K562 (cell line): ENCODE measurements around the gene ZNF585A. TPM values are rescaled to one million over a fixed set of nuclear protein-coding genes. Genes with fewer than 3 reads are reported as not detected.
"Not testable (repeated sequence)": the region's sequence is repeated elsewhere in the genome, so short reads cannot be mapped to it uniquely, and the experiment has no call there.

ENCODE experiments used
- ATAC-seq: fragments of 200-7000 bp; cut with Tn5 transposase; 3 replicates; pipeline ENCODE4 v1.9.1; 2020; ENCODE audit warnings: moderate library complexity
- BruUV-seq: library from RNA; stranded (reverse); fragments of 400-500 nt; replicated peaks from 2 replicates; lab custom pipeline; 2021; lab: Mats Ljungman, UMichigan
- CTCF ChIA-PET: fragments of 300-600 bp; formaldehyde crosslinking; extraction: SDS; loops from one replicate; lab custom pipeline; 2021; ENCODE audit warnings: low intra/inter-chr PET ratio; lab: Yijun Ruan, JAX
- POLR2A ChIA-PET: fragments of 300-600, 350-650 bp; sonication (Branson Sonifier 250); formaldehyde crosslinking; extraction: SDS; loops from one replicate; lab custom pipeline; 2021; ENCODE audit warnings: antibody characterized with exemption, inconsistent platforms; lab: Yijun Ruan, JAX
- DNase-seq, 4 experiments: peaks; one replicate each; pipeline versions ENCODE4 v3.0.0 to v3.0.0-alpha.2; 2011 to 2018; ENCODE audit warnings: low spot score in 3 of 4, mixed read lengths in 3 of 4; ENCODE audit errors: extremely low read depth in 1 of 4
- FAIRE-seq: peaks from 2 replicates; lab custom pipeline; 2011; peaks lifted over from hg19 to GRCh38; lab: Jason Lieb, UNC
- H2AFZ ChIP-seq: 2 replicates; pipeline ENCODE4 v1.6.0; 2011; ENCODE audit warnings: low read depth, low read length, control low read depth, inconsistent platforms
- H3K27ac ChIP-seq: fragments of 200-600 bp; 3 replicates; pipeline ENCODE4 v1.8.0; 2011; ENCODE audit warnings: low read depth, mild to moderate bottlenecking, control low read depth, inconsistent platforms, low read length, moderate library complexity, mixed read lengths; ENCODE audit errors: extremely low read depth
- H3K27me3 ChIP-seq, 2 experiments: fragments of 300-600 bp in 1 of 2; 2 replicates in 1 of 2; 3 replicates in 1 of 2; pipeline versions ENCODE4 v1.6.0 to v1.8.0; 2011; ENCODE audit warnings: inconsistent platforms in 2 of 2, low read length in 2 of 2, mild to moderate bottlenecking in 1 of 2, mixed read lengths in 1 of 2, moderate library complexity in 1 of 2; ENCODE audit not compliant: control insufficient read depth in 2 of 2, insufficient read depth in 2 of 2
- H3K36me3 ChIP-seq: fragments of 300-600 bp; 3 replicates; pipeline ENCODE4 v1.8.0; 2011; ENCODE audit warnings: mild to moderate bottlenecking, low read length, inconsistent platforms; ENCODE audit not compliant: control insufficient read depth, insufficient read depth
- H3K4me1 ChIP-seq, 2 experiments: fragments of 200-600 bp in 1 of 2; replicated peaks in 1 of 2; 2 replicates in 1 of 2; 3 replicates in 1 of 2; pipeline versions ENCODE4 v1.5.1 to v1.8.0; 2011; ENCODE audit warnings: inconsistent platforms in 2 of 2, low read length in 2 of 2, mild to moderate bottlenecking in 1 of 2, mixed read lengths in 1 of 2, moderate library complexity in 1 of 2; ENCODE audit not compliant: control insufficient read depth in 2 of 2, insufficient read depth in 2 of 2
- H3K4me2 ChIP-seq: 2 replicates; pipeline ENCODE4 v1.6.1; 2011; ENCODE audit warnings: low read length, control low read depth, inconsistent platforms, mixed read lengths; ENCODE audit not compliant: insufficient read depth
- H3K4me3 ChIP-seq: fragments of 200-600 bp; sonication (generic), shearing (Covaris generic); 2 replicates; pipeline ENCODE4 v1.5.1; 2016; ENCODE audit warnings: control low read depth, inconsistent platforms
- H3K79me2 ChIP-seq: fragments of 200-600 bp; 3 replicates; pipeline ENCODE4 v1.8.0; 2011; ENCODE audit warnings: low read length, inconsistent platforms; ENCODE audit not compliant: control insufficient read depth, insufficient read depth
- H3K9ac ChIP-seq, 2 experiments: 2 replicates each; pipeline versions ENCODE4 v1.6.0 to v1.6.1; 2011; ENCODE audit warnings: low read depth in 2 of 2, low read length in 2 of 2, control low read depth in 1 of 2, inconsistent platforms in 1 of 2, mild to moderate bottlenecking in 1 of 2, mixed read lengths in 1 of 2; ENCODE audit not compliant: insufficient read depth in 1 of 2
- H3K9me1 ChIP-seq: one replicate; pipeline ENCODE4 v1.6.0; 2011; ENCODE audit warnings: inconsistent platforms, mild to moderate bottlenecking, low read length, moderate library complexity; ENCODE audit not compliant: control insufficient read depth, insufficient read depth
- H3K9me3 ChIP-seq: replicated peaks from 2 replicates; pipeline ENCODE4 v1.5.1; 2011; ENCODE audit warnings: low read depth, low read length, inconsistent platforms; ENCODE audit not compliant: control insufficient read depth, insufficient read depth
- H4K20me1 ChIP-seq: replicated peaks from 2 replicates; pipeline ENCODE4 v1.6.1; 2011; ENCODE audit warnings: low read length, inconsistent platforms, mixed read lengths; ENCODE audit not compliant: control insufficient read depth, insufficient read depth
- C11orf30 ChIP-seq: fragments of 450-650 bp; IDR thresholded peaks from 2 replicates; pipeline ENCODE4 v1.6.1; 2016; ENCODE audit warnings: low read depth, mild to moderate bottlenecking
- ETV5 ChIP-seq: sonication (generic); formaldehyde crosslinking; IDR thresholded peaks from 2 replicates; pipeline ENCODE4 v1.4.0; 2020; ENCODE audit warnings: low read depth, mild to moderate bottlenecking, missing genetic modification reagents
- MAFF ChIP-seq: IDR thresholded peaks from 2 replicates; pipeline ENCODE4 v1.6.1; 2012; ENCODE audit warnings: low read length, improper control_type of control experiment
- MAFG ChIP-seq: fragments of 450-650 bp; conservative IDR thresholded peaks from 2 replicates; pipeline ENCODE4 v1.6.1; 2016; ENCODE audit warnings: missing genetic modification characterization, missing compliant biosample characterization
- MAFK ChIP-seq: IDR thresholded peaks from 2 replicates; pipeline ENCODE4 v1.6.1; 2011; ENCODE audit warnings: low read length, improper control_type of control experiment
- TOE1 ChIP-seq, 2 experiments: fragments of 450-650 bp in 1 of 2; sonication (generic) in 1 of 2; formaldehyde crosslinking in 1 of 2; IDR thresholded peaks; 2 replicates each; pipeline versions ENCODE4 v1.7.1 to v1.8.0; 2016 to 2022; ENCODE audit warnings: borderline replicate concordance in 2 of 2, mild to moderate bottlenecking in 2 of 2, antibody characterized with exemption in 1 of 2, inconsistent platforms in 1 of 2, low read depth in 1 of 2, missing genetic modification reagents in 1 of 2, moderate library complexity in 1 of 2
- ZBTB17 ChIP-seq: fragments of 450-650 bp; formaldehyde crosslinking; IDR thresholded peaks from 2 replicates; pipeline ENCODE4 v1.4.0; 2020; ENCODE audit warnings: mild to moderate bottlenecking
- ZNF316 ChIP-seq: fragments of 450-650 bp; IDR thresholded peaks from 2 replicates; pipeline ENCODE4 v1.6.1; 2016
- ZNF699 ChIP-seq: fragments of 250-450 bp; sonication (Bioruptor Pico); IDR thresholded peaks from 2 replicates; pipeline ENCODE4 v1.8.0; 2021; ENCODE audit warnings: mild to moderate bottlenecking, moderate library complexity; ENCODE audit not compliant: insufficient replicate concordance
- ZNF75A ChIP-seq: fragments of 450-650 bp; formaldehyde crosslinking; IDR thresholded peaks from 2 replicates; pipeline ENCODE4 v1.4.0; 2020; ENCODE audit warnings: mild to moderate bottlenecking
- WGBS: fragments of 100-300 bp; shearing (Covaris generic); methylation state at CpG from one replicate; pipeline ENCODE4 v1.1.6; 2016; ENCODE audit warnings: low coverage, mixed read lengths; ENCODE audit not compliant: insufficient coverage; ENCODE audit errors: missing lambda C conversion rate; 5-methylcytosine and 5-hydroxymethylcytosine counted together
- in situ Hi-C: fragments of 300-500 bp; cut with MboI; formaldehyde crosslinking; loops from 4 replicates; pipeline ENCODE4 v1.15.0; 2018; ENCODE audit warnings: inconsistent platforms, mixed read lengths
- intact Hi-C: fragments of 100-400 bp; cut with micrococcal nuclease; formaldehyde crosslinking; loops from 2 replicates; pipeline ENCODE4 v1.14.2; 2022
- polyA plus RNA-seq, 8 experiments: library from polyadenylated mRNA; depleted of rRNA in 4 of 8; stranded (reverse) in 5 of 8; unstranded in 3 of 8; fragments of >200 nt; fragmentation: Nextera tagmentation in 2 of 8; fragmentation: Illumina TruSeq in 1 of 8; extraction: Ambion mirVana in 2 of 8; extraction: Trizol in 1 of 8; gene quantifications; 2 replicates each; pipeline versions ENCODE4 v1.2.1 to v1.2.3, GENCODE V29; 2011 to 2014; ENCODE audit warnings: inconsistent platforms in 1 of 8, missing spikeins in 1 of 8
- total RNA-seq, 7 experiments: library from RNA; depleted of rRNA in 6 of 7; stranded (reverse); fragments of >200 nt in 6 of 7; fragmentation: Illumina TruSeq in 2 of 7; extraction: Trizol in 2 of 7; gene quantifications; 2 replicates each; pipeline versions ENCODE4 v1.2.1 to v1.2.3, GENCODE V29; 2011 to 2021; ENCODE audit warnings: low replicate concordance in 1 of 7
- TF ChIP-seq, protein P1 (sequence below): fragments of 450-650 bp; formaldehyde crosslinking; IDR thresholded peaks from 2 replicates; pipeline ENCODE4 v1.4.0; 2020; ENCODE audit warnings: mild to moderate bottlenecking

Gene ZNF585A
- total and polyA plus RNA-seq, 9 of the 15 experiments (the other 6 are each of a cell fraction or from before 2014, with no cell fraction given): 5.6 to 31.0 (median 8.5) TPM

GRCh38 chr19:37186071-37186470, 13.6 kb upstream of the ZNF585A start:
- H3K9me3 ChIP-seq, FAIRE-seq, CTCF ChIA-PET: not testable (repeated sequence)

DNA sequence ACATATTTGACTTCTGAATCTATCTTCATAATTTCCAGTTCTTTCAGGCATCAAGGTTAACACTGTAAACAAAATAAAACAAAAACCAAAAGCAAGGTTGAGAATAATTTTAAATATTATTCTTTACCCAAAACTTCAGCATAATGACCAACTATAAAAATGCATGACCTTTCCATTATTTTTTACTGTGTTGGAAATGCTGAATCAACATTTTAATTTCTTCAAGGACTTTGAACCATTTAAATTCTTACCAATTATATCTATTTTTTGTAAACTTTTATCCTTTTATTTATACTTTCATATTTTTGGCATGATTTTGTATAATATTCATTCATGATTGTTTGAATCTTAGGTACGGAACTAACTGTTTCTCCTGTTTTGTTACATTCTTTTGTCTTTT, 6.9 kb downstream of the ZNF585A start:
- no TSS peak for BruUV-seq
- POLR2A ChIA-PET: no interaction called here
- WGBS: 31% methylated on average over 1 of the region's 1 CpG

More at GRCh38 chr19:37186071-37186470, 13.6 kb upstream of the ZNF585A start:
- POLR2A ChIA-PET, H3K27me3 ChIP-seq, H3K79me2 ChIP-seq, H3K4me3 ChIP-seq, H3K9ac ChIP-seq, H2AFZ ChIP-seq, H3K36me3 ChIP-seq, H3K4me2 ChIP-seq, DNase-seq, H3K27ac ChIP-seq, H4K20me1 ChIP-seq, ATAC-seq, BruUV-seq, H3K9me1 ChIP-seq, in situ Hi-C loops, H3K4me1 ChIP-seq, intact Hi-C loops: not testable (repeated sequence)
- 12% methylated on average over 4 of the region's 4 CpGs for WGBS
- TF ChIP-seq ZNF75A (CRISPR knock-in tag): peak; percentile 52; the same call in 1 of the 2 replicates

More for the DNA sequence above, 6.9 kb downstream of the ZNF585A start:
- DNase-seq (no peak), FAIRE-seq (no peak), ATAC-seq (no peak)
- Histone ChIP-seq H2AFZ (no peak overlapping the region), H3K36me3 (no peaks in the 10 kb centered on the region), H3K9me3 (no peaks in the 10 kb centered on the region), H4K20me1 (no peaks in the 10 kb centered on the region), H3K9ac (no peak overlapping the region), H3K27me3 (no peaks in the 10 kb centered on the region), H3K79me2 (no peaks in the 10 kb centered on the region), H3K9me1 (no peaks in the 10 kb centered on the region), H3K4me1 (no peaks in the 10 kb centered on the region), H3K27ac (no peak overlapping the region), H3K4me2 (no peak overlapping the region), H3K4me3 (no peak overlapping the region)
- CTCF ChIA-PET: no interaction called here
- intact Hi-C loops (no loop called here), in situ Hi-C loops (no loop called here)
- TF ChIP-seq ZBTB17 (CRISPR knock-in tag) (no peak), C11orf30 (peak; percentile 72), TOE1 (IDR thresholded peaks at IDR 0.05; ENCODE audit: borderline replicate concordance) (no peak), TOE1 (CRISPR knock-in tag; IDR thresholded peaks at IDR 0.05; ENCODE audit: borderline replicate concordance, low read depth) (no peak), ETV5 (CRISPR knock-in tag) (no peak), MAFK (peak; percentile 63; the same call in 1 of the 2 replicates), ZNF699 (CRISPR knock-in tag) (no peak), MAFF (peak; percentile 56; the same call in 1 of the 2 replicates), MAFG (tag) (peak; percentile 73), ZNF316 (peak; percentile 90)
- TF ChIP-seq, protein P1, sequence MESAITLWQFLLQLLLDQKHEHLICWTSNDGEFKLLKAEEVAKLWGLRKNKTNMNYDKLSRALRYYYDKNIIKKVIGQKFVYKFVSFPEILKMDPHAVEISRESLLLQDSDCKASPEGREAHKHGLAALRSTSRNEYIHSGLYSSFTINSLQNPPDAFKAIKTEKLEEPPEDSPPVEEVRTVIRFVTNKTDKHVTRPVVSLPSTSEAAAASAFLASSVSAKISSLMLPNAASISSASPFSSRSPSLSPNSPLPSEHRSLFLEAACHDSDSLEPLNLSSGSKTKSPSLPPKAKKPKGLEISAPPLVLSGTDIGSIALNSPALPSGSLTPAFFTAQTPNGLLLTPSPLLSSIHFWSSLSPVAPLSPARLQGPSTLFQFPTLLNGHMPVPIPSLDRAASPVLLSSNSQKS (CRISPR knock-in tag): no peak
